ENCODE results near the gene PPP4R4. TPM values are rescaled to one million over a fixed set of nuclear protein-coding genes. Genes with fewer than 3 reads are reported as not detected.

Gene PPP4R4
- total and polyA plus RNA-seq, 2 donors from 2014 or later = 0.47 TPM; not detected in 1

- Histone ChIP-seq H3K27ac (ENCODE audit: low read depth in 2 of 2, low read length in 2 of 2) (no peak overlapping the region), H3K9ac (ENCODE audit: low read length in 3 of 3) (no peak overlapping the region)
- intact Hi-C loops (cut with DNase I) = loop anchor here (5.0 kb wide), 1 partner anchor 107 kb away; no protein-coding TSS in a partner anchor
Observed at GRCh38 chr14:94139006-94139405, 35.1 kb upstream of the PPP4R4 start.

GRCh38 chr14:94139421-94139820, 34.7 kb upstream of the PPP4R4 start:
- Histone ChIP-seq H3K9ac (ENCODE audit: low read length in 3 of 3) (no peak overlapping the region), H3K4me1 (ENCODE audit: control insufficient read depth in 2 of 3, insufficient read depth in 2 of 3, low read depth in 1 of 3, low read length in 3 of 3) (no peaks in the 10 kb centered on the region), H3K27ac (ENCODE audit: low read depth in 2 of 2, low read length in 2 of 2) (no peak overlapping the region), H3K27me3 (ENCODE audit: control insufficient read depth, insufficient read depth, low read length) (no peaks in the 10 kb centered on the region), H3K4me3 (ENCODE audit: low read length in 3 of 3) (no peak overlapping the region), H3K36me3 (ENCODE audit: control insufficient read depth in 2 of 3, insufficient read depth in 3 of 3, low read length in 3 of 3) (no peaks in the 10 kb centered on the region), H3K9me3 (ENCODE audit: control insufficient read depth in 2 of 3, insufficient read depth in 1 of 3, low read length in 3 of 3) (no peaks in the 10 kb centered on the region)
- DNase-seq = no peak
- no peak for TF ChIP-seq CTCF (IDR thresholded peaks at IDR 0.05; ENCODE audit: borderline replicate concordance, extremely low read depth, insufficient read depth)
- FAIRE-seq = no peak
- intact Hi-C loops (cut with DNase I) = loop anchor here (5.0 kb wide), 1 partner anchor 107 kb away; no protein-coding TSS in a partner anchor

More at GRCh38 chr14:94139006-94139405, 35.1 kb upstream of the PPP4R4 start:
- no peaks in the 10 kb centered on the region for H3K36me3 ChIP-seq (ENCODE audit: control insufficient read depth in 2 of 3, insufficient read depth in 3 of 3, low read length in 3 of 3)
- FAIRE-seq (no peak), DNase-seq (no peak)
- no peaks in the 10 kb centered on the region for H3K9me3 ChIP-seq (ENCODE audit: control insufficient read depth in 2 of 3, insufficient read depth in 1 of 3, low read length in 3 of 3)
- TF ChIP-seq CTCF (IDR thresholded peaks at IDR 0.05; ENCODE audit: borderline replicate concordance, extremely low read depth, insufficient read depth) = no peak
- H3K4me1 ChIP-seq (ENCODE audit: control insufficient read depth in 2 of 3, insufficient read depth in 2 of 3, low read depth in 1 of 3, low read length in 3 of 3) = no peaks in the 10 kb centered on the region
- H3K4me3 ChIP-seq (ENCODE audit: low read length in 3 of 3) = no peak overlapping the region
- H3K27me3 ChIP-seq (ENCODE audit: control insufficient read depth, insufficient read depth, low read length) = no peaks in the 10 kb centered on the region

GRCh38 chr14:94142247-94142646, 31.9 kb upstream of the PPP4R4 start:
- Histone ChIP-seq H3K9me3 (ENCODE audit: control insufficient read depth in 2 of 3, insufficient read depth in 1 of 3, low read length in 3 of 3) (no peaks in the 10 kb centered on the region), H3K27me3 (ENCODE audit: control insufficient read depth, insufficient read depth, low read length) (no peaks in the 10 kb centered on the region), H3K4me1 (ENCODE audit: control insufficient read depth in 2 of 3, insufficient read depth in 2 of 3, low read depth in 1 of 3, low read length in 3 of 3) (no peaks in the 10 kb centered on the region), H3K36me3 (ENCODE audit: control insufficient read depth in 2 of 3, insufficient read depth in 3 of 3, low read length in 3 of 3) (no peaks in the 10 kb centered on the region), H3K27ac (ENCODE audit: low read depth in 2 of 2, low read length in 2 of 2) (no peak overlapping the region), H3K9ac (ENCODE audit: low read length in 3 of 3) (no peak overlapping the region), H3K4me3 (ENCODE audit: low read length in 3 of 3) (no peak overlapping the region)
- no peak for FAIRE-seq
- no peak for TF ChIP-seq CTCF (IDR thresholded peaks at IDR 0.05; ENCODE audit: borderline replicate concordance, extremely low read depth, insufficient read depth)
- no peak for DNase-seq
- intact Hi-C loops (cut with DNase I) = no loop called here

- H3K4me1 ChIP-seq (ENCODE audit: control insufficient read depth in 2 of 3, insufficient read depth in 2 of 3, low read depth in 1 of 3, low read length in 3 of 3) = no peaks in the 10 kb centered on the region
- DNase-seq (no peak), FAIRE-seq (no peak)
- no peak overlapping the region for H3K4me3 ChIP-seq (ENCODE audit: low read length in 3 of 3)
- no peak overlapping the region for H3K9ac ChIP-seq (ENCODE audit: low read length in 3 of 3)
- H3K27ac ChIP-seq (ENCODE audit: low read depth in 2 of 2, low read length in 2 of 2) = no peak overlapping the region
- H3K9me3 ChIP-seq (ENCODE audit: control insufficient read depth in 2 of 3, insufficient read depth in 1 of 3, low read length in 3 of 3) = no peaks in the 10 kb centered on the region
- H3K36me3 ChIP-seq (ENCODE audit: control insufficient read depth in 2 of 3, insufficient read depth in 3 of 3, low read length in 3 of 3) = no peaks in the 10 kb centered on the region
- no peaks in the 10 kb centered on the region for H3K27me3 ChIP-seq (ENCODE audit: control insufficient read depth, insufficient read depth, low read length)
- no peak for TF ChIP-seq CTCF (IDR thresholded peaks at IDR 0.05; ENCODE audit: borderline replicate concordance, extremely low read depth, insufficient read depth)
- intact Hi-C loops (cut with DNase I) = no loop called here
Observed at GRCh38 chr14:94142836-94143235, 31.3 kb upstream of the PPP4R4 start.
